Stomach smooth muscle (tissue), 2 donors: ENCODE measurements around the gene MLXIPL.
A peak's percentile ranks its signal among the peaks of the same experiment; 100 is the strongest.
"Not testable (repeated sequence)": the region's sequence is repeated elsewhere in the genome, so short reads cannot be mapped to it uniquely, and the experiment has no call there.

Experiments
- H3K27ac ChIP-seq: one replicate; pipeline ENCODE4 v1.7.0; 2013; ENCODE audit warnings: mild to moderate bottlenecking, low read length, inconsistent platforms
- H3K27me3 ChIP-seq, 2 donors: one replicate each; pipeline ENCODE4 v1.7.0; 2013; ENCODE audit warnings: low read length in 2 of 2; ENCODE audit not compliant: insufficient read depth in 2 of 2, control insufficient read depth in 1 of 2
- H3K36me3 ChIP-seq, 2 donors: one replicate each; pipeline ENCODE4 v1.7.0; 2013; ENCODE audit warnings: low read length in 2 of 2; ENCODE audit not compliant: control insufficient read depth in 2 of 2, insufficient read depth in 2 of 2
- H3K4me1 ChIP-seq: one replicate; pipeline ENCODE4 v1.7.0; 2013; ENCODE audit warnings: low read length; ENCODE audit not compliant: control insufficient read depth, insufficient read depth
- H3K4me3 ChIP-seq, 2 donors: one replicate each; pipeline ENCODE4 v1.7.0; 2013; ENCODE audit warnings: low read length in 2 of 2
- H3K9ac ChIP-seq, 2 donors: one replicate each; pipeline ENCODE4 v1.7.0; 2013; ENCODE audit warnings: low read length in 2 of 2, mild to moderate bottlenecking in 1 of 2
- H3K9me3 ChIP-seq, 2 donors: one replicate each; pipeline ENCODE4 v1.7.0; 2013; ENCODE audit warnings: low read length in 2 of 2; ENCODE audit not compliant: control insufficient read depth in 2 of 2
- donor health status: healthy.
- donor health status: Pancreatic carcinoma.

MLXIPL gene

DNA sequence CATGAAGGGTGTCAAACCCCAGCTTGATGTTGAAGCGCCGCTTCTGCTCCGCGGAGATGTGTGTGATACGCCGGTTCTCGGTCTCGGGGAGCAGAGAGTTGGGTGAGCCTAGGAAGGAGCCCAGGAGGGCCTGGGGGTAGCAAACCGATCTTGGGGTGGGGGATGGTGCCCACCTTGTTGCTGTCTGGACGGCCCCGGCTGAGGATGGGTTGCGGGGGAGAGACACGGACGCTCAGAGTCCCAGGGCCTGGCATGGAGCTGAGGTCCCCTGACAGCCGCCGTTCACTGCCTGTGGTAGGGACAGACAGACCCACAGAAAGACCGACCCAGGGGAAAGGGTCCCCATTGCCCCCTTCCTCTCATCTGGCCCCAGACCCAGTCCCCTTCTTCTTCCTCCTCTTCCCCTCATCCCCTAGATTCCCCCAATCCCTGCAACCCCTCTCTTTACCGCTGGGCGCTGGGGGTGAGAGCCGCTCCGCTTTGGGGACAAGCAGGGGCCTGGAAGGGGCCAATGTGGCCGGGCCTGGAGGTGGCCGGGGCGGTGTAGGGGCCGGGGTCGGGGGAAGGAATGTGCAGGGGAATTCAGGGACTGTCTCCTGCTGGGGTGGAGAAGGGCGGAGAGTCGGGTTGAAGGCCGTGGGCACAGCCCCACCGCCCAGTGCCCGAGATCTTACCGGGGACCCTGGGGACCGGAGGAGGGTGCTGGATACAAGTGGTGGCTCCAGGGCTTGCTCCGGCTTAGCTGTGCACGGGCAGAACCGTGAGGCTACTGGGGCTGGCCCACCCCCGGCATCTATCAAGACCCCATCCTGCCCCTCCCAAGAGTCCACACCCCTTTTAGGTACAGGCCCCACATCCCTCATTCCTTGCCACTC lies 27.9 kb downstream of the MLXIPL start:
- H3K27ac ChIP-seq, result no peak overlapping the region
- no peak overlapping the region for H3K9ac ChIP-seq
- no peaks in the 10 kb centered on the region for H3K9me3 ChIP-seq
- peaks cover 0 to 4% of the 10 kb centered on the region in 2 donors for H3K27me3 ChIP-seq
- H3K36me3 ChIP-seq, result no peaks in the 10 kb centered on the region
- no peaks in the 10 kb centered on the region for H3K4me1 ChIP-seq
- H3K4me3 ChIP-seq, result no peak overlapping the region

DNA sequence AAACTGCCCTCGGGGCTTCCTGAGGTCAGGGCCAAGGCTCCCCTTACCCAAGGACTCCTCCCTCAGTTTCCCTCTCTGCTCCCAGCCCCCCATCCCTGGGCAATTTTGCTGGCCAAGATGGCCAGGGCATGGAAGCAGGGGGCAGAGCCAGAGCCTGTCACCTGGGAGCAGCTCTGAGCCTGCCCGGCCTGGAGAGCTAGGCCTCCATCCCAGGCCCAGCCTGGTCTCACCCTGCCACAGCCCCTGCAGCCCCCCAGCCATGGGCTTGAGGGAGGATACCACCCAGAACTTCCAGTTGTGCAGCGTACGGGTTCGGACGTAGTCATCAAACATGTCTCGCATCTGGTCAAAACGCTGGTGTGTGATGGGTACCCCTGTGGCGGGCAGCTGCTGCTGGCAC lies 29.0 kb downstream of the MLXIPL start:
- H3K27ac ChIP-seq, result no peak overlapping the region
- no peaks in the 10 kb centered on the region for H3K9me3 ChIP-seq
- no peak overlapping the region for H3K4me3 ChIP-seq
- H3K9ac ChIP-seq, result no peak overlapping the region
- no peaks in the 10 kb centered on the region for H3K36me3 ChIP-seq
- H3K4me1 ChIP-seq, result no peaks in the 10 kb centered on the region
- H3K27me3 ChIP-seq, result peaks cover 0 to 4% of the 10 kb centered on the region in 2 donors

DNA sequence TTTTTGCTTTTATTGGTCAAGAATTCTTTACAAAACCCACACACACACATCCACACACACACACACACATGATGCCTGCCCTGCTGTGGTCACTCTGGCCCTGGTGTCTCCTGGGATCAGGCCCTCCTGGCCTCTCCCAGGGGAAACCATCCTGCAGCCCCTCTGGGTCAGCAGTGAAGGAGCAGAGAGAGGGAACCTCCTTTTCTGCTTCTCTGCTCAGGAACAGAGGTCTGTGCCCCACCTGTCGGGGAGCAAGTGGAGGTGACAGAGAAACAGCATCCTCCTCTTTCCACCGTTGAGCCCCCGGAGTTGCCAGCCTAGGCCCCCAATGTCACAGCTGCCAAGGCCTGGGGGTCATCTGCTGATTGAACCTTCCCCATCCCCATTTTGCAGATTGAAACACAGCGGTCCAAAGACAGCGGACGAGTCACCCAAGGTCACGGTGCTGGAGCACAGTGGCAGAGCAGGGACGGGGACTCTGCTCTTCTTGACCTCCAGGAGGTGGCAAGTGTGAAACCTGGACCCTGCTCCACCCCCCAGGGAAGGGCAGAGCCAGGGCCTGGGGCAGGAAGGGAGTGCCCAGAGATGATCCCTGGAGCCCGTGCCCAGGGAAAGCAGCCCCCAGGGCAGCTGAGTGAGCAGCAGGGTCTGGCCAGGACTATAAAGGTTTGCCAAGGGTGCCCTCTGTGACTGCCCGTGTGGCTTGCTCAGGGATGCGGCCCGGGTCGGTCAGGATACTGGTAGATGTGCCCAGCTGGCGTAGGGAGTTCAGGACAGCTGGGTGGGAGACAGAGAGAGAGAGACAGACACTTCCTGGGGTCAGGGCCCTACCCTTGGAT lies 30.9 kb downstream of the MLXIPL start:
- Histone ChIP-seq H3K36me3 (no peaks in the 10 kb centered on the region), H3K27me3 (peaks cover 0 to 1% of the 10 kb centered on the region in 2 donors), H3K4me3 (no peak overlapping the region), H3K27ac (no peak overlapping the region), H3K9ac (no peak overlapping the region), H3K4me1 (no peaks in the 10 kb centered on the region), H3K9me3 (no peaks in the 10 kb centered on the region)

DNA sequence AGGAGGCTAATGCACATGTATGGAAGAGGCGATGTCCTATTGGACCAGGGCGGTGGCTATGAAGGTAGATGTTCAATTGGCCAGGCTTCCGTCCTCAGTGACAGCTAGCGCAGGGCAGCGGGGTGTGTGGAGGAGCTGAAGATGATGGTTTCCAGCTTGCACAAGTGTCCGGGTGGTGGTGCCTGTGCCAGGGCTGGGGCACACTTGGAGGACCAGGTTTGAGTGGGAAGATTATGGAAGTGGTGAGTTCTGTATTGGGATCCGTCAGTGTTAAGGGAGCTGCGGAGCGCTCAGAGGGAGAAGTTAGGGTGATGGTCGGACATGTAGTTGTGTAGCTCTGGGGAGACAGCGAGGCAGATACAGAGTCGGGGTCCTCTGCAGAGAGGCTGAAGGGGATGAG lies 37.4 kb downstream of the MLXIPL start:
- Histone ChIP-seq H3K9ac (no peak overlapping the region), H3K27me3 (no peaks in the 10 kb centered on the region), H3K27ac (no peak overlapping the region), H3K4me1 (peaks cover 4% of the 10 kb centered on the region), H3K9me3 (no peaks in the 10 kb centered on the region), H3K36me3 (no peaks in the 10 kb centered on the region), H3K4me3 (no peak overlapping the region)

DNA sequence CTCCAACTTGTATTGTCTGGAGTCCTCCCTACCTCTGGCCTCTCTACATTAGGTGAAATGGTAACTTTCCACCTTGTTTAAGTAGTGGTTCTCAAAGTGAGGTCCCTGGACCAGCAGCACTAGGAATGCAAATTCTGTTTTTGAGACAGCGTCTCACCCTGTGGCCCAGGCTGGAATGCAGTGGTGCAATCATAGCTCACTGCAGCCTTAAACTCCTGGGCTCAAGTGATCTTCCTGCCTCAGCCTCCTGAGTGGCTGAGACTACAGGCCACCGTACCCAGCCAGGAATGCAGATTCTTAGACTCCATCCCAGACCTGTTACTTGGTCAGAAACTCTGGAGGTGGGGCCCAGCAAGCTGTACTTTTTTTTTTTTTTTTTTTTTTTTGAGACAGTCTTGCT lies 39.1 kb downstream of the MLXIPL start:
- no peaks in the 10 kb centered on the region for H3K27me3 ChIP-seq
- peaks cover 4% of the 10 kb centered on the region for H3K4me1 ChIP-seq
- H3K4me3 ChIP-seq, result no peak overlapping the region
- H3K9ac ChIP-seq, result no peak overlapping the region
- H3K36me3 ChIP-seq, result no peaks in the 10 kb centered on the region
- H3K27ac ChIP-seq, result no peak overlapping the region
- H3K9me3 ChIP-seq, result no peaks in the 10 kb centered on the region

DNA sequence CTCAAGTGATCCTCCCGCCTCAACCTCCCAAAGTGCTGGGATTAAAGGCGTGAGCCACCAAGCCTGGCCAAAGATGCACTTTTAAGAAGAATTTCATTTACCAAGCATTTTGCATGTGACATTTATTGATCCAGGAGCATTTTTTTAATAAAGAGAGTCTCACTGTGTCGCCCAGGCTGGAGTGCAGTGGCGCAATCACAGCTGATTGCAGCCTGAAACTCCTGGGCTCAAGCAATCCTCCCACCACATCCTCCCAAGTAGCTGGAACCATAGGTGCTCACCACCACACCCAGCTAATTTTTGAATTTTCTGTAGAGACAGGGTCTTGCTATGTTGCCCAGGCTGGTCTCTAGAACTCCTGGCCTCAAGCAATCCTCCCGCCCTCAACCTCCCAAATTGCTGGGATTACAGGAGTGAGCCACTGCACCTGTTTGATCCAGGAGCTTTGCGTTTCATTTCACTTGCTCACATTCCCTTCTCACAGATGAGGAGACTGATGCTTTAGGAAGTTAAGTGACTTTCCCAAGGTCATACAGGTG lies 41.6 kb downstream of the MLXIPL start:
- no peak overlapping the region for H3K27ac ChIP-seq

DNA sequence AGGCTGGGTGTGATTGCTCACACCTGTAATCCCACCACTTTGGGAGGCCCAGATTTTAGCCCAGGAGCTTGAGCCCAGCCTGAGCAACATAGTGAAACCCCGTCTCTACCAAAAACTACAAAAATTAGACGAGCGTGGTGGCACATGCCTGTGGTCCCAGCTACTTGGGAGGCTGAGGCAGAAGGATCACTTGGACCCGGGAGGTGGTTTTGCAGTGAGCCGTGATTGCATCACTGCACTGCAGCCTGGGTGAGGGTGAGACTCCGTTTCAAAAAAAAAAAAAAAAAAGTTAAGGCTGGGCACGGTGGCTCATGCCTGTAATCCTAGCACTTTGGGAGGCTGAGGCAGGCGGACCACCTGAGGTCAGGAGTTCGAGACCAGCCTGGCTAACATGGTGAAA lies 43.3 kb downstream of the MLXIPL start:
- H3K4me3 ChIP-seq, H3K27ac ChIP-seq, H3K27me3 ChIP-seq, H3K9ac ChIP-seq, H3K9me3 ChIP-seq, H3K36me3 ChIP-seq: not testable (repeated sequence)
- H3K4me1 ChIP-seq, result peaks cover 25% of the 10 kb centered on the region

More for the DNA sequence above, 41.6 kb downstream of the MLXIPL start:
- H3K9ac ChIP-seq, result no peak overlapping the region
- peaks cover 13% of the 10 kb centered on the region for H3K4me1 ChIP-seq
- no peaks in the 10 kb centered on the region for H3K36me3 ChIP-seq
- no peaks in the 10 kb centered on the region for H3K27me3 ChIP-seq
- no peaks in the 10 kb centered on the region for H3K9me3 ChIP-seq
- no peak overlapping the region for H3K4me3 ChIP-seq

DNA sequence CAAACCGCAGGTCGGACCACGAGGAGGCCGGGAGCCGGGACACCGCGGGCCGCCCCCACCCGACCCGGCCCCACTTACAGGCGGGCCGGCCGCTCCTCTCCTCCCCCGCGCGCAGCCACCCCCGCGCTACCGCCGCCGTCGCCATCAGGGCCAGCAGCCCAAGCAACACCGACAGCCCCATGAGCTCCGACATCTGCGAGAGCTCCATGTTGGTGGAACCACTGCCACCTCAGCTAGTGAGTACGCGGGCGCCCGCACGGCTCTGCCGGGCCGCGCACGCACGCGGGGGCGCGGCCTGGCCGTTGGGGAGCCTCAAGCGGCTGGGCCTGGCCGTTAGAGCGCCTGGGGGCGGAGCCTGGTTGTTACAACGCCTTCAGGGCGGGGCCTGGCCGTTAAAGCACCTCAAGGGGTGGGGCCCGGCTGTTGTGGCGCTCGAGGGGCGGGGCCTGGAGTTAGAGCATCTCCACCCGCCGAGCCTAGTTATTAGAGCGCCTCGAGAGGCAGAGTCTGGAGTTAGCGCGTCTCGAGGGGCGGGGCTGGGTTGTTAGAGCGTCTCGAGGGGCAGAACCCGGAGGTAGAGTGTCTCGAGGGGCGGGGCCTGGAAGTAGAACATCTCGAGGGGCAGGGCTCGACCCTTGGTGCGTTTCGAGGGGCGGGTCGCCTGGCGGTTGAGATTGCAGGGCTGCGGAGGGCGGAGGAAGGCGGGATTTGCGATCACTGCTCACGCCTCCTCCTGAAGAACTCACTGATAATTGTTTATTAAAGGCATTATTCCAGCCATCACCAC lies 45.8 kb downstream of the MLXIPL start, which contains the start of gene TBL2:
TSS of gene TBL2 (minus strand) at position 238 of the 787 bp plus-strand sequence. CDS start at position 208, 30 bp downstream.
- peak within 1 kb of the TSS; percentile 91 to 96 for H3K9ac ChIP-seq
- H3K36me3 ChIP-seq, result peaks cover 12 to 13% of the 10 kb centered on the region in 2 donors

DNA sequence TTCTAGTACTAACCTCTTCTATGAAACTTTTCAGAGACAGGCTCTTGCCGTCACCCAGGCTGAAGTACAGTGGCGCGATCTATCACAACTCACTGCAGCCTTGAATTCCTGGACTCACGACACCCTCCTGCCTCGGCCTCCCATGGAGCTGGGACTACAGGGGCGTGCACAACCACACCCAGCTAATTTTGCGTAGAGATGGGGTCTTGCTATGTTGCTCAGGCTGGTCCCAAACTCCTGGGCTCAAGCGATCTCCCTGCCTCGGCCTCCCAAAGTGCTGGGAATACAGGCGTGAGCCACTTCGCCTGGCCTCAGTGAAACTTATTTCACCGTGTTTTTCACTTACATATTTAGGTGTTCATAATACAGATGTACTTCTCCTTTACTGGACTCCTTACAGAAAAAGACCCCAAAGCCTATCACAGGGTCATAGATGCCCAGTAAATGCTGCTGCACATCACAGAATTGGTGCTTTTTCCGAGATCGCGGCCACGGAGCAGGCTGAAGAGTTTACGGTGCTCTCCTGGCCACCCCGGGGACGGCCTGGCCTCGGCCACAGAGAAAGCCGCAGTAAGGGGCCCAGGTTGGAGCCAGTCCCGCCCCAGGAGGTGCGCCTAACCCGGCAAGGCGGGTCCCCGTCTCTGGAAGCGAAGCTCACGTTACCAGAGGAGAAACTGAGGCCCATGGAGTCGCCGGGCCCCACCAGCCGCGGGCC lies 46.5 kb downstream of the MLXIPL start:
- Histone ChIP-seq H3K4me1 (peaks cover 25% of the 10 kb centered on the region), H3K9ac (peak overlapping the region; percentile 91 to 96), H3K9me3 (no peaks in the 10 kb centered on the region), H3K27ac (peak overlapping the region; percentile 80), H3K27me3 (no peaks in the 10 kb centered on the region), H3K4me3 (peak overlapping the region; percentile 87 to 88), H3K36me3 (peaks cover 20% of the 10 kb centered on the region in 2 donors)

More for the DNA sequence above, 45.8 kb downstream of the MLXIPL start, which contains the start of gene TBL2:
- peak within 1 kb of the TSS; percentile 87 to 88 for H3K4me3 ChIP-seq
- H3K27ac ChIP-seq, result peak within 1 kb of the TSS; percentile 80
- no peaks in the 10 kb centered on the region for H3K9me3 ChIP-seq
- peaks cover 25% of the 10 kb centered on the region for H3K4me1 ChIP-seq
- H3K27me3 ChIP-seq, result no peaks in the 10 kb centered on the region
